ENCODE results near the gene NEK6. TPM values are rescaled to one million over a fixed set of nuclear protein-coding genes. Genes with fewer than 3 reads are reported as not detected.

NEK6 gene
- total and polyA plus RNA-seq, 2 experiments from 2014 or later = 33.5 to 44.7 TPM

DNA sequence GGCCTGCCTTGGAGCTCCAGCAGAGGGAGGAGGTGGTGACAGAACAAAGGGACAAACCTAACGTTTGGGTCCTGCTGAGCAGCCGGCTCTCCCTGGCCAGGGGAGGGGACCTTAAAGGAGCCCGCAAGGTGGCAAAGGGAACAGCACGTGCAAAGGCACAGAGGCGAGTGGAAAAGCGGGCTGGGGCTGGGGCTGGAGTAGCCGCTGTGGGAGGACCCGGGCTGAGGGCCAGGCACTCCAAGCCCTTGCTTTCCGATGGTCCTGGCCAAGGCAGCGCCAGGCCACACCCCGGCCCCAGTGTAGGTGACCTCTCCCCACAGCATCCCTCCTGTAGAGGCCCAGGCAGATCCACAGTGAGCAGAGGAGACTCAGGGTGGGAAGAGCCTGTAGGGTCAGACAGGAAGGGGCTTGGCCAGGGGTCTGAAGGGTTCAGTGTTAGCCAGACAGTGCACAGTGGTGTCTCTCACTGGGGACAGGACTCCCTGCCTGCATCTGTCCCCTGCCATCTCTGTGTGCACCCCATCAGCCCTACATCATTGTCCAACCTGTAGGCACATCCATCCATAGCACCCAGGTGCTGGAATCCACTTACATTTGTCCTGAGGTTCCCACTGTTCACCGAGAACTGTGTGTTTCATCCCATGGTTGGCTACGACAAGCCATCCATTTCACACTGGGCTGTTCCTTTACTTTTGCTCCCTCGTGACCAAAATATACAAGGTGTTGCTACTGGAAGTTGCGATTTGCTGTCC lies 77.0 kb downstream of the NEK6 start:
- Histone ChIP-seq H3K4me3 (no peak overlapping the region), H3K27ac (no peak overlapping the region), H3K4me1 (ENCODE audit: insufficient read depth) (no peaks in the 10 kb centered on the region), H2AFZ (no peak overlapping the region), H4K20me1 (ENCODE audit: insufficient read depth, poor library complexity, severe bottlenecking) (no peaks in the 10 kb centered on the region), H3K9me3 (ENCODE audit: low read depth) (no peaks in the 10 kb centered on the region), H3K4me2 (no peak overlapping the region), H3K9me2 (replicated peaks; ENCODE audit: insufficient read depth) (no peaks in the 10 kb centered on the region), H3K27me3 (no peaks in the 10 kb centered on the region), H3K36me3 (replicated peaks; ENCODE audit: insufficient read depth, low read depth) (peaks cover 6% of the 10 kb centered on the region), H3K79me2 (no peaks in the 10 kb centered on the region)
- WGBS (ENCODE audit: low lambda C conversion rate, missing lambda C conversion rate) = 90% methylated on average over 15 of the region's 15 CpGs
- no peak for DNase-seq (ENCODE audit: low spot score)
- TF ChIP-seq EZH2 (IDR thresholded peaks at IDR 0.05; ENCODE audit: borderline replicate concordance) (no peak), EZH2phosphoT487 (IDR thresholded peaks at IDR 0.05; ENCODE audit: low read depth, severe bottlenecking, unreplicated experiment) (no peak)
- TF ChIP-seq, protein P1, sequence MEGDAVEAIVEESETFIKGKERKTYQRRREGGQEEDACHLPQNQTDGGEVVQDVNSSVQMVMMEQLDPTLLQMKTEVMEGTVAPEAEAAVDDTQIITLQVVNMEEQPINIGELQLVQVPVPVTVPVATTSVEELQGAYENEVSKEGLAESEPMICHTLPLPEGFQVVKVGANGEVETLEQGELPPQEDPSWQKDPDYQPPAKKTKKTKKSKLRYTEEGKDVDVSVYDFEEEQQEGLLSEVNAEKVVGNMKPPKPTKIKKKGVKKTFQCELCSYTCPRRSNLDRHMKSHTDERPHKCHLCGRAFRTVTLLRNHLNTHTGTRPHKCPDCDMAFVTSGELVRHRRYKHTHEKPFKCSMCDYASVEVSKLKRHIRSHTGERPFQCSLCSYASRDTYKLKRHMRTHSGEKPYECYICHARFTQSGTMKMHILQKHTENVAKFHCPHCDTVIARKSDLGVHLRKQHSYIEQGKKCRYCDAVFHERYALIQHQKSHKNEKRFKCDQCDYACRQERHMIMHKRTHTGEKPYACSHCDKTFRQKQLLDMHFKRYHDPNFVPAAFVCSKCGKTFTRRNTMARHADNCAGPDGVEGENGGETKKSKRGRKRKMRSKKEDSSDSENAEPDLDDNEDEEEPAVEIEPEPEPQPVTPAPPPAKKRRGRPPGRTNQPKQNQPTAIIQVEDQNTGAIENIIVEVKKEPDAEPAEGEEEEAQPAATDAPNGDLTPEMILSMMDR (IDR thresholded peaks at IDR 0.05; ENCODE audit: poor library complexity) = no peak

DNA sequence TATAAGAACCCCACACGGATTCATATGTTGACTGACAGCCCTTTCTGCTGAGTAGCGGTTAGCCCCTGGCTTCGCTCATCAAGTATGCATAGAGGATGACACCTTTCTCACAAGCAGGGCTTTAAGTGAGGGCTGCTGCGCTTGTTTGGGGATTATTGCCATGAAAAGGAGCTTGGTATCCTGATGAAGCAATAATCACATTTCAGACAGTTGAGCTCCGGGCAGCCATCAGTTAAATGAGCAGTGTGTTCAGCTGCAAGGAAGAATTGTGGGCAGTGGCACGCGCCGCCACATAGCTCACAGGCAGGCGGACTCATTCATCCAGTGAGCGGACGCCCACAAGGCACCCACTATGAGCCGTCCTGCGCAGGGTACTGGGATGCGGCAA lies 77.6 kb downstream of the NEK6 start:
- H2AFZ ChIP-seq = no peak overlapping the region
- H3K36me3 ChIP-seq (replicated peaks; ENCODE audit: insufficient read depth, low read depth) = peaks cover 6% of the 10 kb centered on the region
- H3K27ac ChIP-seq = no peak overlapping the region
- no peak overlapping the region for H3K4me3 ChIP-seq
- H3K4me2 ChIP-seq = no peak overlapping the region
- H3K4me1 ChIP-seq (ENCODE audit: insufficient read depth) = no peaks in the 10 kb centered on the region
- DNase-seq (ENCODE audit: low spot score) = no peak
- TF ChIP-seq, protein P1 (IDR thresholded peaks at IDR 0.05; ENCODE audit: poor library complexity) = no peak
- TF ChIP-seq EZH2phosphoT487 (IDR thresholded peaks at IDR 0.05; ENCODE audit: low read depth, severe bottlenecking, unreplicated experiment) (no peak), EZH2 (IDR thresholded peaks at IDR 0.05; ENCODE audit: borderline replicate concordance) (no peak)
- no peaks in the 10 kb centered on the region for H3K79me2 ChIP-seq
- no peaks in the 10 kb centered on the region for H4K20me1 ChIP-seq (ENCODE audit: insufficient read depth, poor library complexity, severe bottlenecking)
- H3K9me2 ChIP-seq (replicated peaks; ENCODE audit: insufficient read depth) = no peaks in the 10 kb centered on the region
- no peaks in the 10 kb centered on the region for H3K9me3 ChIP-seq (ENCODE audit: low read depth)
- no peaks in the 10 kb centered on the region for H3K27me3 ChIP-seq
- WGBS (ENCODE audit: low lambda C conversion rate, missing lambda C conversion rate) = 87% methylated on average over 14 of the region's 14 CpGs

DNA sequence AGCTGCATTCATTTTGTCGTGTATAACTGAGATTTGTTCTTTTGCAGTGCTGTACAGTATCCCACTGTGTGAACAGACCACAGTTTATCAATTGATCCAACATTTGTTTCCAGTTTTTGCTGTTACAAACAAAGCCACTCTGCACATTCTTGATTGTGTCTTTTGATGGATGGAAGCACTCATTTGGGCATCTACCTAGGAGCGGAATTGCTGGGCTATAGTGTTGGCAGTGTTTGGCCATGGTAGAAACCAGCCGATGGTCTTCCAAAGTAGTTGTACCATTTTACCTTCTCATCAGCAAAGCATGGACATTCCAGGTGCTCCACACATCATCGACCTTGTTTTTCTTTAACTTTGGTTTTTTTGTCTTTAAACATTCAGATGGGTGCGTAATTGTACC lies 79.8 kb downstream of the NEK6 start:
- H3K27ac ChIP-seq = no peak overlapping the region
- over 99% methylated on average over 5 of the region's 5 CpGs for WGBS (ENCODE audit: low lambda C conversion rate, missing lambda C conversion rate)
- no peak overlapping the region for H3K4me3 ChIP-seq
- H3K36me3 ChIP-seq (replicated peaks; ENCODE audit: insufficient read depth, low read depth) = peaks cover 6% of the 10 kb centered on the region
- no peaks in the 10 kb centered on the region for H3K27me3 ChIP-seq
- H3K79me2 ChIP-seq = no peaks in the 10 kb centered on the region
- no peak for DNase-seq (ENCODE audit: low spot score)
- no peak for TF ChIP-seq EZH2 (IDR thresholded peaks at IDR 0.05; ENCODE audit: borderline replicate concordance)
- TF ChIP-seq EZH2phosphoT487 (IDR thresholded peaks at IDR 0.05; ENCODE audit: low read depth, severe bottlenecking, unreplicated experiment) = no peak
- TF ChIP-seq, protein P1 (IDR thresholded peaks at IDR 0.05; ENCODE audit: poor library complexity) = no peak
- no peak overlapping the region for H3K4me2 ChIP-seq
- H3K4me1 ChIP-seq (ENCODE audit: insufficient read depth) = no peaks in the 10 kb centered on the region
- H3K9me2 ChIP-seq (replicated peaks; ENCODE audit: insufficient read depth) = no peaks in the 10 kb centered on the region
- no peaks in the 10 kb centered on the region for H3K9me3 ChIP-seq (ENCODE audit: low read depth)
- no peak overlapping the region for H2AFZ ChIP-seq
- H4K20me1 ChIP-seq (ENCODE audit: insufficient read depth, poor library complexity, severe bottlenecking) = no peaks in the 10 kb centered on the region

All from hepatocyte (in vitro differentiated cells).